K562 (cell line): Measurements from ENCODE around the gene CCT5. TPM values are rescaled to one million over a fixed set of nuclear protein-coding genes. Genes with fewer than 3 reads are reported as not detected.

ENCODE experiments used
- CAMTA2 ChIP-seq: fragments of 250-450 bp; sonication (Bioruptor Pico); conservative IDR thresholded peaks from 2 replicates; pipeline ENCODE4 v1.5.1; 2022
- CHD4 ChIP-seq: fragments of 200-600 bp; sonication (generic); IDR thresholded peaks from 3 replicates; pipeline ENCODE4 v1.6.1; 2012; ENCODE audit warnings: low read depth, mild to moderate bottlenecking, mixed read lengths, low read length, inconsistent platforms; ENCODE audit not compliant: insufficient read depth, insufficient replicate concordance, poor library complexity, severe bottlenecking
- CREB3L1 ChIP-seq: fragments of 450-650 bp; IDR thresholded peaks from 2 replicates; pipeline ENCODE4 v1.6.1; 2014; ENCODE audit warnings: low read depth, mild to moderate bottlenecking, moderate library complexity, borderline replicate concordance
- CREM ChIP-seq: IDR thresholded peaks from 2 replicates; pipeline ENCODE4 v1.6.1; 2014; ENCODE audit warnings: antibody characterized with exemption, low read depth
- FOS ChIP-seq: IDR thresholded peaks from 3 replicates; pipeline ENCODE4 v1.6.1; 2011; ENCODE audit not compliant: insufficient read length; ENCODE audit errors: extremely low read depth
- FOXM1 ChIP-seq, 2 experiments: fragments of 450-650 bp in 1 of 2; sonication (generic) in 1 of 2; formaldehyde crosslinking in 1 of 2; IDR thresholded peaks; 2 replicates each; pipeline versions ENCODE4 v1.6.1 to v1.9.0; 2017 to 2022; ENCODE audit warnings: low read depth in 2 of 2, mild to moderate bottlenecking in 2 of 2, missing genetic modification reagents in 1 of 2, moderate library complexity in 1 of 2
- GTF3C2 ChIP-seq: IDR thresholded peaks from 3 replicates; pipeline ENCODE4 v1.6.1; 2011; ENCODE audit warnings: borderline replicate concordance, mild to moderate bottlenecking, moderate library complexity; ENCODE audit not compliant: insufficient read length; ENCODE audit errors: extremely low read depth
- KLF1 ChIP-seq: fragments of 450-650 bp; IDR thresholded peaks from 2 replicates; pipeline ENCODE4 v1.6.1; 2016; ENCODE audit warnings: missing genetic modification characterization, missing compliant biosample characterization
- LARP7 ChIP-seq: fragments of 450-650 bp; IDR thresholded peaks from 2 replicates; pipeline ENCODE4 v1.6.1; 2016
- MAFG ChIP-seq: fragments of 450-650 bp; conservative IDR thresholded peaks from 2 replicates; pipeline ENCODE4 v1.6.1; 2016; ENCODE audit warnings: missing genetic modification characterization, missing compliant biosample characterization
- NELFE ChIP-seq: IDR thresholded peaks from 2 replicates; pipeline ENCODE4 v1.6.1; 2011; ENCODE audit warnings: mild to moderate bottlenecking; ENCODE audit not compliant: insufficient read depth, insufficient read length
- NFATC3 ChIP-seq: fragments of 450-650 bp; IDR thresholded peaks from 2 replicates; pipeline ENCODE4 v1.6.1; 2017; ENCODE audit warnings: mild to moderate bottlenecking
- NFYB ChIP-seq: IDR thresholded peaks from 2 replicates; pipeline ENCODE4 v1.6.1; 2011; ENCODE audit warnings: mild to moderate bottlenecking, moderate library complexity; ENCODE audit not compliant: insufficient read length; ENCODE audit errors: extremely low read depth
- POLR2G ChIP-seq: fragments of 200-400 bp; formaldehyde crosslinking; IDR thresholded peaks from 2 replicates; pipeline ENCODE4 v1.6.1; 2017; ENCODE audit warnings: low read depth, mild to moderate bottlenecking, antibody characterized with exemption, low read length, moderate library complexity
- PTRF ChIP-seq: fragments of 450-650 bp; IDR thresholded peaks from 2 replicates; pipeline ENCODE4 v1.6.1; 2016; ENCODE audit warnings: mild to moderate bottlenecking, missing genetic modification characterization, missing compliant biosample characterization
- RFX5 ChIP-seq: IDR thresholded peaks from 2 replicates; pipeline ENCODE4 v1.6.1; 2011; ENCODE audit warnings: low read depth, mild to moderate bottlenecking, improper control_type of control experiment, low read length
- TGIF2 ChIP-seq: sonication (generic); formaldehyde crosslinking; IDR thresholded peaks from 2 replicates; pipeline ENCODE4 v1.8.1; 2022; ENCODE audit warnings: mild to moderate bottlenecking, missing genetic modification reagents, moderate library complexity
- TRIM28 ChIP-seq: fragments of 450-650 bp; IDR thresholded peaks from 2 replicates; pipeline ENCODE4 v1.6.1; 2017
- ZBTB43 ChIP-seq: sonication (generic); formaldehyde crosslinking; IDR thresholded peaks from 2 replicates; pipeline ENCODE4 v1.8.0; 2023; ENCODE audit warnings: mild to moderate bottlenecking, missing genetic modification reagents
- ZFP30 ChIP-seq: fragments of 250-450 bp; sonication (Bioruptor Pico); IDR thresholded peaks from 2 replicates; pipeline ENCODE4 v1.8.0; 2022; ENCODE audit warnings: moderate library complexity, mild to moderate bottlenecking, inconsistent platforms, borderline replicate concordance
- ZNF143 ChIP-seq: sonication (generic); formaldehyde crosslinking; IDR thresholded peaks from 2 replicates; pipeline ENCODE4 v1.9.0; 2022; ENCODE audit warnings: mild to moderate bottlenecking, missing genetic modification reagents
- ZNF584 ChIP-seq: fragments of 200-800 bp; sonication (Bioruptor generic); IDR thresholded peaks from 2 replicates; pipeline ENCODE4 v1.6.1; 2016; ENCODE audit warnings: low read depth, mild to moderate bottlenecking, missing genetic modification characterization, missing compliant biosample characterization
- ZZZ3 ChIP-seq: fragments of 450-650 bp; IDR thresholded peaks from 2 replicates; pipeline ENCODE4 v1.6.1; 2016; ENCODE audit warnings: antibody characterized with exemption, mild to moderate bottlenecking, moderate library complexity
- polyA plus RNA-seq, 8 experiments: library from polyadenylated mRNA; depleted of rRNA in 4 of 8; stranded (reverse) in 5 of 8; unstranded in 3 of 8; fragments of >200 nt; fragmentation: Nextera tagmentation in 2 of 8; fragmentation: Illumina TruSeq in 1 of 8; extraction: Ambion mirVana in 2 of 8; extraction: Trizol in 1 of 8; gene quantifications; 2 replicates each; pipeline versions ENCODE4 v1.2.1 to v1.2.3, GENCODE V29; 2011 to 2014; ENCODE audit warnings: inconsistent platforms in 1 of 8, missing spikeins in 1 of 8
- total RNA-seq, 7 experiments: library from RNA; depleted of rRNA in 6 of 7; stranded (reverse); fragments of >200 nt in 6 of 7; fragmentation: Illumina TruSeq in 2 of 7; extraction: Trizol in 2 of 7; gene quantifications; 2 replicates each; pipeline versions ENCODE4 v1.2.1 to v1.2.3, GENCODE V29; 2011 to 2021; ENCODE audit warnings: low replicate concordance in 1 of 7

The CCT5 gene
- total and polyA plus RNA-seq, 9 of the 15 experiments (the other 6 are each of a cell fraction or from before 2014, with no cell fraction given): 782 to 1,606 (median 1,153) TPM

GRCh38 chr5:10303699-10304170 is 53.7 kb downstream of the CCT5 start (continued):
- no peak for TF ChIP-seq GTF3C2
- no peak for TF ChIP-seq KLF1 (tag)
- TF ChIP-seq NFATC3: peak; percentile 10; the same call in 1 of the 2 replicates
- TF ChIP-seq ZNF584 (CRISPR knock-in tag): peak; percentile 88; the same call in 1 of the 2 replicates
- TF ChIP-seq ZZZ3: no peak
- no peak for TF ChIP-seq TGIF2
- TF ChIP-seq CAMTA2 (CRISPR knock-in tag): no peak
- no peak for TF ChIP-seq CHD4
- TF ChIP-seq LARP7: no peak
- TF ChIP-seq NFYB: no peak
- no peak for TF ChIP-seq ZBTB43
- TF ChIP-seq CREM: peak; percentile 71
- peak; percentile 73; the same call in 1 of the 2 replicates for TF ChIP-seq PTRF (tag)
- TF ChIP-seq FOS: no peak
- peak; percentile 86 for TF ChIP-seq RFX5
- TF ChIP-seq NELFE: no peak
- TF ChIP-seq ZFP30 (CRISPR knock-in tag): no peak
- TF ChIP-seq POLR2G: no peak
- peak; percentile 44; the same call in 1 of the 2 replicates for TF ChIP-seq FOXM1 (IDR thresholded peaks at IDR 0.05; ENCODE audit: low read depth)
- TF ChIP-seq FOXM1 (CRISPR knock-in tag; IDR thresholded peaks at IDR 0.05; ENCODE audit: low read depth): no peak
- no peak for TF ChIP-seq ZNF143 (CRISPR knock-in tag)
- peak; percentile 79 for TF ChIP-seq TRIM28
- peak; percentile 25; the same call in 1 of the 2 replicates for TF ChIP-seq CREB3L1
- peak; percentile 76 for TF ChIP-seq MAFG (tag)
